Activated T-helper 1 cell treated with Interleukin-2 at 50 U/mL for 16 hours (primary cell): ENCODE data around the gene CACNA2D4.

ENCODE experiments used
- DNase-seq: peaks from one replicate; pipeline ENCODE4 v3.0.0-alpha.2; 2020; ENCODE audit warnings: low read depth

Gene CACNA2D4

GRCh38 chr12:1933342-1934051 is 15.0 kb upstream of the CACNA2D4 start:
- DNase-seq: no peak

DNA sequence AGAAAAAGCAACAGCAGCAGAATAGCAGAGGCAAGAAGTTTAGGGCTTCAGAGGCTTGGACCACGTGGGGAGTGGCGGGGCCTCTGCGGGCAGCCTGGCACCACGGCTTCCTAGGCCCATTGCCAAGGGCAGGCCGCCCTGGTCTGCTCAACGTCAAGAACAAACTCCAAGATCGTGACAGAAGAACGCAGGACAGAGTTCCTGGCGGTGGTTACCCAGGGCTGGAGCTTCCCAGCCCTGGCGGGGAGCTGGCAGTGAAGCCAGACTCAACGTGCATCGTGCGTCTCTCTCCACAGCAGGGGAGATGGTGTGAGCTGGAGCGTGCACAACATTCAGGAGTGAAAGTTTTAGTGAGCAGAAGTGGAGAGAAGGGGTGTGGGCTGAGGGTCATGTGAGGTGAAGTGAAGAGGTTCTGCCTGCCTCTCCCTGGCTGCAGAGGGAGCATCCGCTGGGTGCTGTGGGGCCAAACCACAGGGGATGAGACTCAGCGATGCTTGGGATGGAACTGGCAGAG is 13.9 kb upstream of the CACNA2D4 start:
- no peak for DNase-seq

DNA sequence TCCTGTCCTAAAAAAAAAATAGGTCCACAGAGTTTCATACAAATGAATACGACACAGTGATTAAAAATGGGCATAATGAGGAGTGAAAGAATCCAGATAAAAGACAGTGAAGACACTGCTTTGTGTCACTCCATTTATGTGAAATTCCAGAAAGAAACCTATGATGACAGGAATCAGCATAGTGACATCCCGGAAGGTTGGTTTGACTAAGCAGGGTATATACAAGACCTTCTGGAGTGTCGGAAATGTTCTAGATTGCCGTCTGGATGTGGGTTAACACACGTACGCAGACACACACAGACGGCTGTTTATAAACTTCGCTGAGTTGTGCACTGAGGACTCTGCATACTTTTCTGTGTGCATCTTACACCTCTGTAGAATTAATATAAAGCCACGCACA is 13.2 kb upstream of the CACNA2D4 start:
- no peak for DNase-seq

GRCh38 chr12:1930803-1931597 is 12.5 kb upstream of the CACNA2D4 start:
- DNase-seq: no peak

DNA sequence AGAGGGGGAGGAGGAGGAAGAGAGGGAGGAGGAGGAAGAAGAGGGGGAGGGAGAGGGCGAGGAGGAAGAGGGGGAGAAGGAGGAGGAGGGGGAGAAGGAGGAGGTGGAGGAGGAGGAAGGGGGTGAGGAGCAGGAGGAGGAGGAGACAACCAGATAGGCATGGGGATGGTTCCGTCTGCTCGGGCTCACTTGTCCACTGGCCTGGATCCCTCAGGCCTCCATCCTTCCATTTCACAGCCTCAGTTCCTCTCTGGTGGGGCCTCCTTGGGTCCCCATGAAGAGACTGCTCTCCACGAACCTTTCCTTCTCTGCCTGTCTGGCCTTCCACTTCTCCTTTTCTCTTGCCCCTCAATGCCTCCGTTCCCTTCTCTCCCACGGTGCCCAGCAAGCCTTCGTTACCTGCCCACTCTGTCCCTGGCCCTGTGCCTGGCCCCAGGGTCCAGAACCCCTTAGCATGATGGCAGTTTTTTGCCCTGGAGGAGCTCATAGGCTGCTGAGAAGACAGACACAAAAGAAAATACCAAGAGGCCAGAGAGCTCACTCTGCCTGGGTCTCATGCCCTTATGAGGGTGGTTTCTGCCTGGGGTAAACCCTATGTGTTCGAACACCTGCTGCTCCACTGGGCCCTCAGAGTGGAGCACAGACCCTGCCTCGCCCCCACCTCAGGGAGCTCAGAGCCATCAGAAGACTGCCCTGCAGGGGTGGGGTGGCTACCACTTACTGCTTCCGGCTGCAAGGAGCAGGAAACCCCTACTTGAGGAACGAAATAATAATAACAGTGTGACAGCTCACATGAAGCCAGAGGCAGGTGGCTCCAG is 11.7 kb upstream of the CACNA2D4 start:
- DNase-seq: no peak

GRCh38 chr12:1929241-1929984 is 11.0 kb upstream of the CACNA2D4 start:
- DNase-seq: no peak

DNA sequence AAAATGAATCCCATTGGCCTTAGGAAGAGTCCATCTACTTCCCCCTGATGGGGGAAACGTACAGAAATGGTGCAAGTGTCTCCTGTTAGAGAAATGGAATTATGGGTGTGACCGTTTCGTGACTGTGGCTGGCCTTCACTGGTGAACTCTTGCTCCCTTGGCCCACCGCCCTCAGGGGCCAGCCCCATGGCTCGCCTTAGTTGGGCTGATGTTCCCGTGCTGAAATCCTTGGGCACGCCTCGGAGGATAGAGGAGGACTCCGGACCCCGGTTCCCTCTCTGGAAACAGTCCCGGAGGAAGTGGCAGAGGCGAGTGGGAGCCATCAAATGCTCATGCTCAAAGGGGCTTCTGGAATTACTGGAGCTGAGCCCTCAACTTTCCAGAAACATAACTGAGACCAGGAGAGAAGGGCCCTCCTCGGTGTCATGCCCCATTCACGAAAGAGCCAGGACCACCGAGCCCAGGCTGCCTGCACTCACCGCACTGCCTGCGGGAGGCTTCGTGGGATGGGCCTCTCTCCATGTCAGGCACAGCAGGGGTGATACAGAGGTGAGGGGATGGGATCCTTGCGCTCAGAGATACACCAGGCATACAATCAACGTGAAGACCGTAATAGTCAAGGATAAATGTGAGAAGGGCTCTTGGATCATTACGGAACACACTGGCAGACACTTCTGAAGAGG is 10.1 kb upstream of the CACNA2D4 start:
- no peak for DNase-seq

DNA sequence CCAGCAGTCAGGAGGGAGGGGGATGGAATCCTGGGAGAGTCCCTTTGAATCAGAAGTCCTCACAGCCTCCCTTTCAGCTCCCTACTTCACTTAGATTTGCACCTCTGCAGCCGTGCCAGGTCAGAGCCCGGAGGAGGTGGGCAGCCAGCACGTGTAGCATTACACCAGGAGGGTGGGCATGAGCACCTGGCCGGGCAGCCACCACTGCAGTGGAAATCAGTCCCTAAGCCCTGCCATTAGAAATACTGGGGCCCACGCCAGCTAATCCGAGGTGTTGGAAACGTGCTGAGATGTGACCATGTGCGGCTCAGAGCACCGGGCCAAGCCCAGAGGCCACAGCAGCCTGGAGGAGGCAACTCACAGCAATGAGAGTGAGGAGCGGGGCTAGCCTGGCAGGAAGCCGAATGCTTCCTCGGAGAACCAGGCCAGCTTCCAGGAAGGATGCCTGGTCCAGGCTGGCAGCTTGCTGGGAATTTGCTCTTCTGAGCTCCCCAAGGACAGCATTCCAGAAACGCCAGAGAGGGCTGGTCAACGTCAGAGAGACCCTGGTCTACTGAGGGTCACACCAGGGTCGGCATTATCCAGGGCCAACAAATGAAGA is 9.4 kb upstream of the CACNA2D4 start:
- no peak for DNase-seq

GRCh38 chr12:1927051-1927680 is 8.7 kb upstream of the CACNA2D4 start:
- DNase-seq: no peak

DNA sequence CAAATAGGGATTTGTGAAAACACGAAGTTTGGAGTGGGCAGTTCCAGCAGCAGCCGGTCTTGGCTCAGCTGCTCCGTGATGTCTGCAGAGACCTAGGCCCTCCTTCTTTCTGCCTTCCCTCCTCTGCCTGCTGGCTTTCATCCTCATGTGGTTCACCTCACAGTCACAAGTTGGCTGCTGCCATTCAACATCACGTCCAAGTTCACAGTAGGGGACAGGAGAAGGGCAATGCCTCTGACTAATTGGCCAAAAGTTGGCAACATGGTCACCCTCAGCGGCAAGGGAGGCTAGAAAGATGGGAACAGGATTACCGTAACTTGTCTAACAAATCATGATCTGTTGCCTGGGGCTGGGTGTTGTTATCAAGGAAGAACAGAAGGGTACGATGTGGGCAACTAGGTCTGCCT is 7.8 kb upstream of the CACNA2D4 start:
- no peak for DNase-seq

DNA sequence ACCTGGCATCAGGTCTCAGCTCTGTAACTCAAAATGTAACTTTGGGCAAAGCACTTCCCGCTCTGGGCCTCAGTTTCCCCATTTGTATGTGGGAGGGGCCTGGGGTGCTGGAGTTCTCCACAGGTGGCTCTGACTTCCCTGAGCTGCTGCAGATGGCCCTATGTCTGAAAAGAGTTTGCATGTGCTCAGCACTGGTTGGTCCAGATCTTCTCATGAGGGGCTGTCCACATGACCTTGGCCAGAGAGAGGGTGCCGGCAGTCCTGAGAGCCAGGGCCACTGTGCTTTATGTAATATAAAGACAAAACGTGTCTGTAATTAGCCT is 7.2 kb upstream of the CACNA2D4 start:
- DNase-seq: no peak

DNA sequence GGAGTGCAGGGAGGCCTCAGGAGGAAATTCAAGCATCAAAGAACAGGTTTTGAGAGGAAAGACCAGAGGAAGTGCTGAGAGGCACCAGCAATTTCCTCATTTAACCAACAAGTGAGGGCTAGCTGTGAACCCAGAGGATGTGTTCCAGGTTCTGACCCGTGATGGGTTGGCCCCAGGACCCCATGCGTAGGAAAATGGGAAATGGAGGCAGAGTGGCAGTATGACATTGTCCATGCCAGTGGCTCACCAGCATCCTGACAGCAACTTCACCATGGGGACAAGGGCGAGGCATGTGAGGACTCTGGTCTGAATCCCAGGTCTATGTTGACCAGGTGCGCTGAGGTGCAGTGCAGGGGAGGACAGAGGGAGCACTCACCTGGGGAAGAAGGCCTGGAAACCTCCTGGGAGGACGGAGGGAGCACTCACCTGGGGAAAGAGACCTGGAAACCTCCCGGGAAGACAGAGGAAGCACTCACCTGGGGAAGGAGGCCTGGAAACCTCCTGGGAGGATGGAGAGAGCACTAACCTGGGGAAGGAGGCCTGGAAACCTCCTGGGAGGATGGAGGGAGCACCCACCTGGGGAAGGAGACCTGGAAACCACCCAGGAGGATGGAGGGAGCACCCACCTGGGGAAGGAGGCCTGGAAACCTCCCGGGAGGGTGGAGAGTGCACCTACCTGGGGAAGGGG is 6.7 kb upstream of the CACNA2D4 start:
- no peak for DNase-seq

DNA sequence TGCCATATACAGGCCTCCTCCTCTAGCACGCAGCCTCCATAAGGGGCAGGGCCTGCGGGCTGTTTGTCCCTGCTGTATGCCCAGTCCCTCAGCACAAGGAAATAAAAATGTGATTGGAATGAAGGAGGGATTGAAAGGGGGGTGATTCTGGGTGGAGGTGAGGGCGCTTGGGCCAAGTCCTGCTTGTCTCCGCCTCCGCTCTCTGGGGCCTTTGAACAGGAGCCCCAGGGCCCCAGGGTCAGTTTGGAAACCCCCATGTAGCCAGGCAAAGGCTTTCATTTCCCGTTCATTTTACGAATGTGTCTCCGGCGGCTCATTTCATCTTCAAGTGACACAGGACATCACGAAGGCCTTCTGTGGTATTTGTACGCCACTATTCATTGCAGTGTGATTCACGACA is 4.5 kb upstream of the CACNA2D4 start:
- no peak for DNase-seq

DNA sequence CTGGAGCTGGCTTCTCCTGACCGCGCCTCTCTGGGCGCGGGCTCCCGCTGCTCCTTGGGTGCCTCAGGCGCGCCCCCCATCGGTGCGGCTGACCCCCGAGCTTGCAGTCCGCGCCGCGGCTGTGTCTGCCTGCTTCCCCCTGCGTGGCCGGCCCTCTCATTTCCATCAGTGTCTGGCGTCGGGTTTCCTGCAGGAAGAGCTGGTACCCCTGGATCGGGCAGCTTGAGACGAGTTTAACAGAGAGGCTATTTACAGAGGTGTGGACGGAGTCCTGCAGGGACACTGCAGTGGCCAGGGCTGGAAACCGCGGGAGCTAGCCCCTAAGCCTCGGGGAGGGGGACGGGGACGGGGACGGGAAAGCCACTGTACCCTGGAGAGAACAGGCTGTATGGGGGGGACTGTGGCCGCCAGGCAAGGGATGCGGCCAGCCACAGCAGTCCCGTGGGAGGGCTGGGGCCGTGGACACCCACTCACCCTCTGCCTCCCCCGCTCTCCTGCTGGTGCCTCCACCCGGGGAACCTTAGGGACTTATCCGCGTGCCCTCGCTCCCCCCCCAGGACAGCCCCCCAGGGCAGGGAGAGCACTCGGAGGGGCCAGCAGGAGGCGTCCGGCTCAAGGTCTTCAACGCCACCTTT is 3.7 kb upstream of the CACNA2D4 start:
- no peak for DNase-seq

- no peak for DNase-seq
These were observed 2.5 kb upstream of the CACNA2D4 start for GRCh38 chr12:1920971-1921370.

DNA sequence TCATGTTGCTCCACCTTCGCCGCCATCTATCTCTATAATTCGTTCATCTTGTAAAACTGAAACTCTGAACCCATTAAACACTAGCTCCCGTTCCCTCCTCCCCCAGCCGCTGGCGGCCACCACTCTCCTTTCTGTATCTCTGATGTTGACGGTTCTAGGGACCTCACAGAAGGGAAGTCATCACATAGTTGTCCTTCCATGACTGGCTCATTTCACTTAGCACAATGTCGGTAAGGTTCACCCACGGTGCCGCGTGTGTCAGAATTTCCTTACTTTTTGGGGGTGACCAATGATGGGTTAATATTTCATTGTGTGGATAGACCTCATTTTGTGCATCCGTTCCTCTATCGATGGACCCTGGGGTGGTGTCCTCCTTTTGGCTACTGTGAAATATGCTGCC is 2.0 kb upstream of the CACNA2D4 start:
- no peak for DNase-seq

DNA sequence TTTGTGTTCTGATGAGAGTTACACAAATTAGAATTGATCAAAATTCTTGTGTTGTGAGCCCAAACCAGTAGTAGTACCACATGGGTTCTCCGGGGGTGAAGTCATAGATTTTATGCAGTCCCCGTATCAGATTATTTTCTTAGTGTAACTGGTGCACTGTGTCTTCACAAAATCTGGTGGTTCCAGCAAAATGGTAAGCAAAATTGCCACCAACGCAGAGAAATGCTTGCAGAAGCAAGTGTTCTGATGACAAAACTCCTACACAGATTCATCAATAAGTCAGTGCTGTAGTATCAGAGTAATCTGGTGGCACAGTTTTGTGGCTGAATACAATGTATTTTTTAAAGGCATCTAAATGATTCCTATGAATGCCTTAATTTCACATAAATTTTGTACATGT is 1.3 kb upstream of the CACNA2D4 start:
- DNase-seq: no peak

GRCh38 chr12:1919284-1919683 is 832 bp upstream of the CACNA2D4 start:
- no peak for DNase-seq

- DNase-seq: no peak
These were observed 408 bp upstream of the CACNA2D4 start for GRCh38 chr12:1918884-1919236.
